ENCODE results near the gene BRAF.
"Not testable (repeated sequence)": the region's sequence is repeated elsewhere in the genome, so short reads cannot be mapped to it uniquely, and the experiment has no call there.

Gene BRAF

DNA sequence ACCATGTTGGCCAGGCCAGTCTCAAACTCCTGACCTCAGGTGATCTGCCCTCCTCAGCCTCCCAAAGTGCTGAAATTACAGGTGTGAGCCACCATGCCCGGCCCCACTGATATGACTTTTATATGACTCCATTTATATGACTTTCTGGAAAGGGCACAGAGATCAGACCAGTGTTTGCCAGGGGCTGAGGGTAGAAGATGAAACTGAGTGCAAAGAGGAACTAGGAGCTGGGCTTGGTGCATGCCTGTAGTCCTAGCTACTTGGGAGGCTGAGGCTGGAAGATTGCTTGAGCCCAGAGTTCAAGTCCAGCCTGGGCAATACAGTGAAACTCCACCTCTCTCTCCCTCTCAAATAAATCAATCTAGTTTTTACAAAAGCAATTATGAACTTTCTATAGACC, 7.5 kb downstream of the BRAF start:
- no peak overlapping the region for H3K4me3 ChIP-seq (ENCODE audit: control insufficient read depth, low read depth, low read length)
- TF ChIP-seq, protein P1, sequence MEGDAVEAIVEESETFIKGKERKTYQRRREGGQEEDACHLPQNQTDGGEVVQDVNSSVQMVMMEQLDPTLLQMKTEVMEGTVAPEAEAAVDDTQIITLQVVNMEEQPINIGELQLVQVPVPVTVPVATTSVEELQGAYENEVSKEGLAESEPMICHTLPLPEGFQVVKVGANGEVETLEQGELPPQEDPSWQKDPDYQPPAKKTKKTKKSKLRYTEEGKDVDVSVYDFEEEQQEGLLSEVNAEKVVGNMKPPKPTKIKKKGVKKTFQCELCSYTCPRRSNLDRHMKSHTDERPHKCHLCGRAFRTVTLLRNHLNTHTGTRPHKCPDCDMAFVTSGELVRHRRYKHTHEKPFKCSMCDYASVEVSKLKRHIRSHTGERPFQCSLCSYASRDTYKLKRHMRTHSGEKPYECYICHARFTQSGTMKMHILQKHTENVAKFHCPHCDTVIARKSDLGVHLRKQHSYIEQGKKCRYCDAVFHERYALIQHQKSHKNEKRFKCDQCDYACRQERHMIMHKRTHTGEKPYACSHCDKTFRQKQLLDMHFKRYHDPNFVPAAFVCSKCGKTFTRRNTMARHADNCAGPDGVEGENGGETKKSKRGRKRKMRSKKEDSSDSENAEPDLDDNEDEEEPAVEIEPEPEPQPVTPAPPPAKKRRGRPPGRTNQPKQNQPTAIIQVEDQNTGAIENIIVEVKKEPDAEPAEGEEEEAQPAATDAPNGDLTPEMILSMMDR (IDR thresholded peaks at IDR 0.05; ENCODE audit: control insufficient read depth, insufficient read depth, low read depth, low read length, missing control alignments): no peak
- no peak for DNase-seq (ENCODE audit: low read depth)

DNA sequence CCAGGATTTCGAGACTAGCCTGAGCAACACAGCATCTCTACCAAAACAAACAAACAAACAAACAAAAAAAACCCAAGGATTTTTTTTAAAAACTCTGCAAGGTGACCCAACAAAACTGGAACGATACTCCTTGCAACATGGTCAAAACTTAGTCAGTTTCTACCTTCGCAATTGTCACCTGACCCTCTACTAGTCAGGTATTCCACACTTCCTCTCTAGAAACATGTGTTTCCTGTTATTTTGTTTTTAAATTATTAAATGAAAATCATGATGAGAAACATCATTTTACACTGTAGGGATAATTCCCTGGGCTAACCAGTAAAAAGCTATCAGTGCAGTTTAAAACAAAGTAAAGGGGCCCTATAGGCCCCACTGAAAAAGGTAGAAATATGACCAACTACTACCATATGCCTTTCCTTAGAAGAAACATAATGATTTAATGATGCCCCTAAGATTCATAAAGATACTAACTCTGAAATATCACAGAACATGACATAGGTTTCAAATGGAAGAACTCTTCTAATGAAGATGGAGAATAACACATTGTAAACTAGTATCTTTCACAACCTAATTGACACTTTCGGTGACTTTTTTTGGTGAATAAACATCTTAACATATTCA, 8.7 kb downstream of the BRAF start:
- no peak for DNase-seq (ENCODE audit: low read depth)
- H3K4me3 ChIP-seq (ENCODE audit: control insufficient read depth, low read depth, low read length): no peak overlapping the region
- TF ChIP-seq, protein P1 (IDR thresholded peaks at IDR 0.05; ENCODE audit: control insufficient read depth, insufficient read depth, low read depth, low read length, missing control alignments): no peak

DNA sequence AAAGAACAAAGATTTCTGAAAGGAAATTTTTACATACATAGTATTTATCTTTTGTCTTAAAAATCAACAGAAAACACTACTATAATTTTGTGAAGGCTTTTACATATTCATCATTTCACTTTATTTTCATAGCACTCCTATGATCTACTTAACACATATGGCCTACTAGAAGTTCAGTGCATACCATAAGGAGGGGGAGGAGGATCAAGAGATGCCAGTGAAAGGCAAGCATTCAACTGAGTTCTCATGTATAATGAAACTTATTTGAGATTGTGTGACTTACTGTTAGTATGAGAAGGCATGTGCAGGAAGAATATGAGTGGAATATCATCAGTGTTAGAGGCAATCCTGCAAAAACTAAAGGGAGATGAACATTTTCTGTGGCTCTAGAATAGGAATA, 10.6 kb downstream of the BRAF start:
- DNase-seq (ENCODE audit: low read depth): no peak
- TF ChIP-seq, protein P1 (IDR thresholded peaks at IDR 0.05; ENCODE audit: control insufficient read depth, insufficient read depth, low read depth, low read length, missing control alignments): no peak
- no peak overlapping the region for H3K4me3 ChIP-seq (ENCODE audit: control insufficient read depth, low read depth, low read length)

DNA sequence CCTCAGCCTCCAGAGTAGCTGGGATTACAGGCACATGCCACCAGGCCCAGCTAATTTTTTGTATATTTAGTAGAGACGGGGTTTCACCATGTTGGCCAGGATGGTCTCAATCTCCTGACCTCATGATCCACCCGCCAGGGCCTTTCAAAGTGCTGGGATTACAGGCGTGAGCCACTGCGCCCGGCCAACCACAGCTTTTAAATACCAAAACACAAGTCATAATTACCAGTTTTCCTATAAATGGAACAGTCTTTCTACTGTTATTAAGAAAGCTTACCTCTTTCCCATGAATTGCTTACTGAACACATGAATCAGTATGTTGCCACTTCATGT, 11.2 kb downstream of the BRAF start:
- not testable (repeated sequence) for DNase-seq (ENCODE audit: low read depth)

DNA sequence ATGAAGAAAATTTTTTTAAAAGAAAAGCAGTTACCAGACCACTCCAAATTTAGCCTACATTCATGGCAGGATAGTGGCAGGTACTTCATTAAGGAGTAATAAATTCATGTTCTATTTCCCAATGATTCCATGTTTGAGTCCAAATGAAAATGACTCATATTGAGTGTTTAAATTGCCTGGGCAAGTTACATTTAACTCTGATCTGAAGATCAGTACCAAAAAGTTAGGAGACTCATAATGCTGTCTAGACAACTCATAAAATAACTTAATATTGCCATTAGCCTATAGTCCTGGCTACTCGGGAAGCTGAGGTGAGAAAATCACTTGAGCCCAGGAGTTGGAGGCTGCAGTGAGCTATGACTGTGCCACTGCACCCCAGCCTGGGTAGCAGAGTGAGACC, 13.0 kb downstream of the BRAF start:
- no peak for DNase-seq (ENCODE audit: low read depth)
- TF ChIP-seq, protein P1 (IDR thresholded peaks at IDR 0.05; ENCODE audit: control insufficient read depth, insufficient read depth, low read depth, low read length, missing control alignments): no peak
- no peak overlapping the region for H3K4me3 ChIP-seq (ENCODE audit: control insufficient read depth, low read depth, low read length)

More for the DNA sequence above, 11.2 kb downstream of the BRAF start:
- not testable (repeated sequence) for H3K4me3 ChIP-seq (ENCODE audit: control insufficient read depth, low read depth, low read length)

DNA sequence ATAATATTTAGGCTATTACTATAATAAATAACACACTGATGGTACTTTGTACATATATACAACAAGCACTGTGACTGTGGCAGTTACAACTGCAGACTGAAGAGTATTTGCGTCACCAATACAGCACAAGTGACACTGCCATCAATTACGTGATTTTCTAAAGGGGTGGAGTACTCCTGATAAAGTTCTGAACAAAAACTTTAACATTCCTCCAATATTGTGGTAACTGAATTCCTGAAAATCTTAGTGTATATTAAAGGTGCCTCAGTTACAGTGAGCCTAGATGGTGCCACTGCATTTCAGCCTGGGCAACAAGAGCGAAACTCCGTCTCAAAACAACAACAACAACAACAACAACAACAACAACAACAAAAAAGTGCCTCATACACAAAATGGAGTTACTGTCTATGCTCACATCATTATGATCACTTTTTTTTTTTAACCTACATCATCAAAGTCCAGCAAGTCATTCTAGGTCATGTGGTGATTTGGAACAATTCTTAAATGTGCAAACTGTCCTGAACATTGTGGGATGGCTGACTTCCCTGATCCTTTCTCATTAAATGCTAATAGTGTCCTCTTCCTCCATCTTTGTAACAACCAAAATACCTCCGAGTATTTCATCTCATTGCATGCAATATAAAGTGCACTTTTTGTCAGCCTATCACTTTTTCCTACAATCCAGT, 15.1 kb downstream of the BRAF start:
- no peak for DNase-seq (ENCODE audit: low read depth)
- TF ChIP-seq, protein P1 (IDR thresholded peaks at IDR 0.05; ENCODE audit: control insufficient read depth, insufficient read depth, low read depth, low read length, missing control alignments): no peak
- no peak overlapping the region for H3K4me3 ChIP-seq (ENCODE audit: control insufficient read depth, low read depth, low read length)

DNA sequence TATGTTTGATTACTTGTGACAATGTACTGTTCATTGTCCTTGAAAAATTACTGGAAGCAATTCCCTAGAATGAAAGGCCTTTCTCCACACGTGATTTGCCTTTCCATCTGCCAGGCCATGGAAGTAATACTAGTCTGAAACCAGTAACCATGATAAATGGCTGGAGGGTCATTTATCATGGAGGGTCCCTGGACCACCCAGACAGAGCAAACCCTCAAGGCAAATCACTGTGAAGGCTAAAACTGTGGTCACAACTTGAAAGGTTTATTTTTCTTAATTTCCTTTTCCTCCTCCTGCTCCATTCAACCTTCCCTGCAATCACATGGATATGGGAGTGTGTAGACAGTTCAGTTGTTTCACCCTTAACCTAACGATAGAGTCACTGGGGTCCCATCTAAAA, 16.4 kb downstream of the BRAF start:
- TF ChIP-seq, protein P1 (IDR thresholded peaks at IDR 0.05; ENCODE audit: control insufficient read depth, insufficient read depth, low read depth, low read length, missing control alignments): no peak
- no peak overlapping the region for H3K4me3 ChIP-seq (ENCODE audit: control insufficient read depth, low read depth, low read length)
- no peak for DNase-seq (ENCODE audit: low read depth)
